IgD-negative memory B cell (primary cell): Measurements from ENCODE around the gene PSMC2. TPM values are rescaled to one million over a fixed set of nuclear protein-coding genes. Genes with fewer than 3 reads are reported as not detected.

Source experiments
- H3K27ac Mint-ChIP-seq, 3 donors: one replicate each; pipeline ENCODE4 v1.8.0; 2020 to 2022; ENCODE audit warnings: mild to moderate bottlenecking in 3 of 3, mixed read lengths in 3 of 3, moderate library complexity in 1 of 3
- H3K27me3 Mint-ChIP-seq: one replicate; pipeline ENCODE4 v1.8.0; 2021; ENCODE audit warnings: mixed read lengths
- H3K36me3 Mint-ChIP-seq: one replicate; pipeline ENCODE4 v1.8.0; 2020; ENCODE audit warnings: mild to moderate bottlenecking, mixed read lengths
- H3K4me1 Mint-ChIP-seq, 3 donors: one replicate each; pipeline ENCODE4 v1.8.0; 2020 to 2022; ENCODE audit warnings: mixed read lengths in 3 of 3, mild to moderate bottlenecking in 1 of 3
- H3K4me3 Mint-ChIP-seq, 4 donors: one replicate each; pipeline ENCODE4 v1.8.0; 2020 to 2022; ENCODE audit warnings: mild to moderate bottlenecking in 4 of 4, mixed read lengths in 4 of 4, moderate library complexity in 3 of 4
- H3K9me3 Mint-ChIP-seq, 3 donors: one replicate each; pipeline ENCODE4 v1.8.0; 2020 to 2021; ENCODE audit warnings: mixed read lengths in 3 of 3, mild to moderate bottlenecking in 1 of 3
- polyA plus RNA-seq: library from polyadenylated mRNA; unstranded; fragments of 300-500 nt; fragmentation: Illumina TruSeq; gene quantifications from one replicate; pipeline ENCODE4 v1.2.3, GENCODE V29; 2021

PSMC2 gene
- polyA plus RNA-seq = 89.1 TPM

DNA sequence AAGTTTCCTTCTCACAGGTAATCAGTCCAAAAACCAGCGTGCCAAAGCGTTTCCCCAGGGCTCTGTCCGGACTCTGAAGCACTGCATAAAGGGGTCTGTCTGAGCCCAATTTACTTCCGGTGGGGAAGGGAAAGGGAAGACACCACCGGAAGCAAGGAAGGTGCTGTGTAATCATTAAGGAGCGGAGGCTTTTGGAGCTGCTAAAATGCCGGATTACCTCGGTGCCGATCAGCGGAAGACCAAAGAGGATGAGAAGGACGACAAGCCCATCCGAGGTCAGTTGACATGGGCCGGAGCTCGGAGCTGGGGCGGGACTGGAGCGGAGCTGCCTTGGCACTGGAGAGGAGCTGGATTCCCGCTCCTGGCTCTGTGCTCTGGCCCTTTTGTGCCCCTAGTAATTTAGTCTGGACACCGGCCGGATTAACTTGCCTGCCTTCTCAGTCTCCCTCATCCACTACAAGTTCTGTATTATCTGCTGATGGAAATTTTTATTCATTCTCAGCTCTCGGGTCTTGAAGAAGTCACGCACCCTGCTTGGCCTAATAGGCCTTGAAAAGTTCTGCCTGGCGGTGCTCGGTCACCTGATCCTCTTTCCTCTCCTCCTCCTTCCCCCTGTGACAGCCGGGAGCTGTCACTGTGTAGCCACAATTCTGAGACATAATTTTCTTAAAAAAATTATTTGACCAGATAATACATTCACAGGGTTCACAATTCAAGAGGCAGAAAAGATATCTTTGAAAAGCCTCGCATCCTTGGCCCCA is at the start of gene PSMC2:
TSS of gene PSMC2 (plus strand) at position 137 of the 761 bp plus-strand sequence. CDS start at position 206, 69 bp downstream.
- H3K27ac Mint-ChIP-seq = peak within 1 kb of the TSS; percentile 61 to 99 (median 96)
- H3K36me3 Mint-ChIP-seq = no peaks in the 10 kb centered on the region
- H3K27me3 Mint-ChIP-seq = peaks cover 1% of the 10 kb centered on the region
- H3K9me3 Mint-ChIP-seq = no peaks in the 10 kb centered on the region
- peak within 1 kb of the TSS; percentile 89 to 100 (median 98) for H3K4me3 Mint-ChIP-seq
- peaks cover 46 to 53% (median 47%) of the 10 kb centered on the region in 3 donors for H3K4me1 Mint-ChIP-seq

DNA sequence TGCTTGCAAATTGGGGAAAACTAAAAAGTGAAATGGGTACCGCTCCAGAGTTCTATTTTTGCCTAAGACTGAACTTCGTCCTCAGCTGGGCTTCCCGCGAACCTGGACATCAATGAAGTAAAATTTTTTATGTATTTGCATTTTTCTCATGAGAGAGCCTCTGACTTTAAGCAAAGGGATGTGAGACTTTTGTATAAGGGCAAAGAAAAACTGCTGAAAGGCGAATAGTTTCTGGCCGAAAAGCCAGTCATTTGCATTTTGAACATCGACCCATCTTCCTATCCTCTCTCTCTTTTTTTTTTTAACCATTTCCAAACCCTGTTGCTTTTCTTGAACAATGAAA is 49.6 kb upstream of the PSMC2 start:
- Mint-ChIP-seq H3K9me3 (no peaks in the 10 kb centered on the region), H3K36me3 (no peaks in the 10 kb centered on the region), H3K4me1 (peaks cover 19 to 25% (median 21%) of the 10 kb centered on the region in 3 donors), H3K27me3 (no peaks in the 10 kb centered on the region), H3K27ac (peak overlapping the region; percentile 73 to 92 (median 81)), H3K4me3 (peak overlapping the region; percentile 87 to 96 (median 91))

- Mint-ChIP-seq H3K9me3 (no peaks in the 10 kb centered on the region), H3K36me3 (no peaks in the 10 kb centered on the region), H3K4me3 (no peak overlapping the region), H3K27me3 (no peaks in the 10 kb centered on the region), H3K4me1 (peaks cover 21 to 25% (median 22%) of the 10 kb centered on the region in 3 donors), H3K27ac (no peak overlapping the region)
These were observed 47.8 kb upstream of the PSMC2 start for GRCh38 chr7:103299660-103300059.

DNA sequence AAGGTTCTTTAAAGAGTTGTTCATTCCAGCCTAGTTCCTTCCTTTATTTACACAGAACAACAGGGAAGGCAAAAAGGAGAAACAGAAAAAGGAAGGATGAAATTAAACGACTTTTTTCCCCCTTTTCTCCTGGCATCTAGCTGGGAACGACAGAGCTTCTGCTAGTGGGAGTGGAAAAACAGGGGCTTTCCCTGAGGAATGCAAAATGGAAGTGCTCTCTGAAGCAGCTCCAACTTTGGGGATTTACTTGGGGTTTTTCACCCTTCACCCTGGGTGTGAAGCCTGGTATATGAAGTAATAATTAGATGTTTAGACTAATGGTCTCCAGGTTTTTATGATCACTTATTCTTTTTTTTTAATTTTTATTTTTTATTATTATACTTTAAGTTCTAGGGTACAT is 46.0 kb upstream of the PSMC2 start:
- Mint-ChIP-seq H3K4me3 (peak overlapping the region in 1 of 4 donors; percentile 65), H3K27me3 (no peaks in the 10 kb centered on the region), H3K4me1 (peaks cover 14 to 25% (median 16%) of the 10 kb centered on the region in 3 donors), H3K9me3 (no peaks in the 10 kb centered on the region), H3K36me3 (no peaks in the 10 kb centered on the region), H3K27ac (no peak overlapping the region)

DNA sequence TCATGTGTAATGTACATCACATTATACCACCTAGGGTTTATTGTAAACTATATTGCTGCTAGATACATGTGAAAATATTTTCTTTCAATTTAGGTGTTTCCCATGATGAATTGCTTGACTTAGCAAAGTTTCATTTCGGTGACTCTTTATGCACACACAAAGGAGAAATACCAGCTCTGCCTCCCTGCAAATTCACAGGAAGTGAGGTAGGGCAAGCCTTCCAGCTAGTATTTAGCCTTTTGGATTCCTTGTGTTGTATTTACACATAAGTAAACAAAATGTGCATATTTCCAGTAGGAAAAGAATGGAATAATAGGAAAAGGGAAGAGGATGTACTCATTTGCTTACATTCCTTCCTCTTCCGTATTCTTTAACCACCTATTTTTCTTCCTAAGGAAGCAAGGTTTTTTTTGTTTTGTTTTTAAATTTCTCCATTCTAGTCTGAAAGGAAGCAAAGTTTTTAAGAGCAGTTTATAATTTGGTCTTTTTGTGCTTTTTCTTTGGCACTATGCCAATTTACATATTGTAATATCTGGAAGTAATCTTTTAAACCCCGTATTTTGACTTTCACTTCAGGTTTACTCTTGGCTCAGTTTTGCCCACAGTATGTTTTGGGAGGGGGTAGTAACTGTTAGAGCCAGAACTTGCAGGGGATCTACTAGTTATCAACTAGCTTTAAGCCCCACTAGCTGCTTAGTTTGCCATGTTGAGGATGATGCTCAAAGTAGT is 39.8 kb upstream of the PSMC2 start:
- Mint-ChIP-seq H3K4me3 (no peak overlapping the region), H3K9me3 (no peaks in the 10 kb centered on the region), H3K27ac (peak overlapping the region in 1 of 3 donors; percentile 10), H3K4me1 (peaks cover 0 to 7% (median 7%) of the 10 kb centered on the region in 3 donors), H3K27me3 (no peaks in the 10 kb centered on the region), H3K36me3 (no peaks in the 10 kb centered on the region)

DNA sequence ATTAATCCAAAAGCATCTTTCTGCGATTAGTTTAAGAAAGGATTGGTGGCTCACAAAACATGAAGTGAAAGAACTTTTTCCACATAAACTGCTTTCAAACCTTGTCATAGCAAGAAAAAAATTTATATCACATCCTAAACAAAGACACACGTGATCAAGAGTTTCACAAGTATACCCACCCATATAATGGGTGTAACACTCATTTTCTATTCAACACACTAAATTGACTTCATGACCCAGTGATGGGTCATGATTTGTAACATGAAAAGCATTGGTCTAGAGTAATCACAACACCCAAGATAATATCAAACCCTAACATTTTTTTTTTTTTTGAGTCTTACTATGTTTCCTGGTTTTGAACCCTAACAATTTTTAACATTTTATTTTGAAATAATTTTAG is 32.6 kb upstream of the PSMC2 start:
- peaks cover 3 to 6% (median 4%) of the 10 kb centered on the region in 3 donors for H3K4me1 Mint-ChIP-seq
- peaks cover 5% of the 10 kb centered on the region for H3K36me3 Mint-ChIP-seq
- no peak overlapping the region for H3K4me3 Mint-ChIP-seq
- H3K9me3 Mint-ChIP-seq = no peaks in the 10 kb centered on the region
- peak overlapping the region in 1 of 3 donors; percentile 64 for H3K27ac Mint-ChIP-seq
- no peaks in the 10 kb centered on the region for H3K27me3 Mint-ChIP-seq

DNA sequence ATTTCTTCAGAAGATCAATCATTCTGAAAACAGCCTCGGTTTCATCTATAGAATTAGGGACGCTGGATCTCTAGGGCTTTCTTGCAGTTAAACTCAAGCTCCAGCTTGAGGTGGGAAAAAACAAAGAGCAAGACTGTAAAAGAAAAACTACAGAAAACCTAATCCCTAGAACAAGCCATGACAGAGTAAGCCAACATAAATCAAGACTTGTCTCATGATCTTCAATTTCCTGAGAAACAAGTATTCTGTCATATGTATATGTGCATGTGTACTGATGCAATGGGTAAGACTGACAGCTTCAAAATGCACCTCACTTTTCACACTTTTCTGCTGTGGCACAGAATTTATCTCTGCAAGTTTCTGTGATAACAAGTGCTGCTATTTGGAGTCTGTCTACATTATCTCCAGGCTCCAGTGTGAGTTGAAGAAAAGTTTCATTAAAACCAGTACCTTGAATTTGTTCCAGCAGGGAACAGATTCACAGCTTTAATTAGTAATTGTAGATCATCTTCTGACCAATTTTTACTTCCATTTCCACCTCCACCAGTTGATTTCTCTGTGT is 31.0 kb upstream of the PSMC2 start:
- Mint-ChIP-seq H3K27ac (peak overlapping the region in 2 of 3 donors; percentile 43 to 76), H3K27me3 (no peaks in the 10 kb centered on the region), H3K9me3 (no peaks in the 10 kb centered on the region), H3K36me3 (peaks cover 5% of the 10 kb centered on the region), H3K4me3 (no peak overlapping the region), H3K4me1 (peaks cover 3 to 6% (median 4%) of the 10 kb centered on the region in 3 donors)

- Mint-ChIP-seq H3K27ac (peak overlapping the region in 1 of 3 donors; percentile 21), H3K9me3 (no peaks in the 10 kb centered on the region), H3K36me3 (peaks cover 5% of the 10 kb centered on the region), H3K4me3 (no peak overlapping the region), H3K27me3 (no peaks in the 10 kb centered on the region), H3K4me1 (peaks cover 3 to 6% (median 4%) of the 10 kb centered on the region in 3 donors)
These were observed 30.4 kb upstream of the PSMC2 start for GRCh38 chr7:103317009-103317408.

- Mint-ChIP-seq H3K36me3 (no peaks in the 10 kb centered on the region), H3K4me1 (peaks cover 0 to 3% (median 0%) of the 10 kb centered on the region in 3 donors), H3K9me3 (no peaks in the 10 kb centered on the region), H3K4me3 (no peak overlapping the region), H3K27ac (no peak overlapping the region), H3K27me3 (no peaks in the 10 kb centered on the region)
These were observed 21.7 kb upstream of the PSMC2 start for GRCh38 chr7:103325744-103326143.

DNA sequence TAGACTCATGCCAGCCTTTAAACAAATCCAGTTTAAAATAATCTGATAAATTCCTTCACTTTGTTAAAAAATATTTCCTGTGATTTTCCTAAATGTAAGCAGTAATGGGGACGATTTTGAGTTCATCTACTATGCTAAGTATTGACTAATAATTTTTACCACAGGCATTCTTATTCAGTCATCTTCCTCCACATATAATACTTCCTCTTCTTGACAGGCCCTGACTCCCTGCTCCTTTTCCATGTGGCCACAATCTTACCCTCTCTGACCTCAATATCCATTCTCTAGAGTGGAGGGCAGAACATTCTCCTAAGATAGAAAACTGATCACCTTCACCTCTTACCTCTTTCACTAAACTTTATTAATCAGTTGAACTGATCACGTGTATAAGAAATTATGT is 10.7 kb upstream of the PSMC2 start:
- no peaks in the 10 kb centered on the region for H3K9me3 Mint-ChIP-seq
- H3K4me1 Mint-ChIP-seq = peaks cover 4 to 17% (median 14%) of the 10 kb centered on the region in 3 donors
- H3K27me3 Mint-ChIP-seq = no peaks in the 10 kb centered on the region
- no peak overlapping the region for H3K27ac Mint-ChIP-seq
- peaks cover 8% of the 10 kb centered on the region for H3K36me3 Mint-ChIP-seq
- H3K4me3 Mint-ChIP-seq = no peak overlapping the region

DNA sequence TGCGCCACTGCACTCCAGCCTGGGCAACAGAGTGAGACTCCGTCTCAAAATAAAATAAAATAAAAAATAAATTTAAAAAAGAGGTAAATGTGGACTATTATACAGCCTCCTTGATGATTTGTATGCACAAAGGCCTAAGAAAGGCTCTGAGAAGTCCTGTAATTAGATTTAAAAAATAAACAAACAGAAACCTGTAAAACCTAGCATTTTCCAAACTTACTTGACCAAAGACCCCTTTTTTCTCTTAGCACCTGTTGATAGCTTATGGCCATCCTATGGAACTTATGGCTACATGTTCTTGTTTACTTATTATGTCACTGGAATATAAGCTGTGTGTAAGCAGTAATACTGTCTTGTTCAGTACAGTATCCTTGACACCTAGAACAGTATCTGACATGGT is 8.6 kb upstream of the PSMC2 start:
- no peak overlapping the region for H3K4me3 Mint-ChIP-seq
- no peaks in the 10 kb centered on the region for H3K27me3 Mint-ChIP-seq
- H3K4me1 Mint-ChIP-seq = peaks cover 12 to 23% (median 20%) of the 10 kb centered on the region in 3 donors
- no peaks in the 10 kb centered on the region for H3K9me3 Mint-ChIP-seq
- H3K36me3 Mint-ChIP-seq = peaks cover 8% of the 10 kb centered on the region
- H3K27ac Mint-ChIP-seq = no peak overlapping the region

DNA sequence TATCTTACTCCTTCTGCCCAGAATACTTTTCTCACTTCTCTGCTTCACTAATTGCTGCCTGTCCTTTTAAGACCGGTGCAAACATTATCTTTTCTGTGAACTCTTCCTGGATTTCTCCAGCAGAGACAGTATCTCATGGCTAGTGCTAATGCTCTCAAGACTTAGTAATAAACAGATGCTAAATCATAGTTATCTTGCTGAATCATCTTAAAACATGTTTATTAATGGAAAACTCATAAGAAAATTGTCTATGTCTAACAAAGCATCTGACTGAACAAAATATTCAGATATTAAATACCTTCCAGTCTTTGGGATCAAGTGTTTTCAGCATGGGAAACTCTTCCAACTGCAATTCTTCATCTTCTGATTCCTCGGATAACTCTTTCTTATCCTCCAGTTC is 6.0 kb upstream of the PSMC2 start:
- Mint-ChIP-seq H3K27me3 (no peaks in the 10 kb centered on the region), H3K9me3 (no peaks in the 10 kb centered on the region), H3K4me3 (peak overlapping the region in 2 of 4 donors; percentile 47 to 75), H3K36me3 (peaks cover 8% of the 10 kb centered on the region), H3K27ac (peak overlapping the region in 1 of 3 donors; percentile 21), H3K4me1 (peaks cover 23 to 31% (median 28%) of the 10 kb centered on the region in 3 donors)

DNA sequence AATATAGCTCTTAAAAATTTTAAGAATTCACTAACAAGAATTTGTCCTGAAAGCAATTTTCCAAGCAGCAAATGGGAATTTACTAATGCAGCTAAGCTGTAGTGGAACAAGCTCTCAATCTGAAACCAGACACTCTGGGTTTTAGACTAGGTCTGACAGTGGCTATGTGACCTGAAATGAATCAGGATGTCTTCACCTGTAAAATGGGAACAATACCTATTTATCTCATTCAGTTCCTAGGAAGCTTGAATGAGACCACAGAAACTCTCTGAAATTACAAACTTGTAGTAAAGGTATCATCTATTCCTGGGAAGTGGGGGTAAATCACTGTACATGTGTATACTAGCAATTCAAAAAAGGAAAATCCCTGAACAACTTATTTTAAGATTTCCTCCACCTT is 4.1 kb upstream of the PSMC2 start:
- Mint-ChIP-seq H3K27me3 (no peaks in the 10 kb centered on the region), H3K36me3 (peaks cover 8% of the 10 kb centered on the region), H3K9me3 (no peaks in the 10 kb centered on the region), H3K27ac (peak overlapping the region; percentile 74 to 97 (median 96)), H3K4me1 (peaks cover 31 to 42% (median 31%) of the 10 kb centered on the region in 3 donors), H3K4me3 (peak overlapping the region in 3 of 4 donors; percentile 89 to 100 (median 99))

DNA sequence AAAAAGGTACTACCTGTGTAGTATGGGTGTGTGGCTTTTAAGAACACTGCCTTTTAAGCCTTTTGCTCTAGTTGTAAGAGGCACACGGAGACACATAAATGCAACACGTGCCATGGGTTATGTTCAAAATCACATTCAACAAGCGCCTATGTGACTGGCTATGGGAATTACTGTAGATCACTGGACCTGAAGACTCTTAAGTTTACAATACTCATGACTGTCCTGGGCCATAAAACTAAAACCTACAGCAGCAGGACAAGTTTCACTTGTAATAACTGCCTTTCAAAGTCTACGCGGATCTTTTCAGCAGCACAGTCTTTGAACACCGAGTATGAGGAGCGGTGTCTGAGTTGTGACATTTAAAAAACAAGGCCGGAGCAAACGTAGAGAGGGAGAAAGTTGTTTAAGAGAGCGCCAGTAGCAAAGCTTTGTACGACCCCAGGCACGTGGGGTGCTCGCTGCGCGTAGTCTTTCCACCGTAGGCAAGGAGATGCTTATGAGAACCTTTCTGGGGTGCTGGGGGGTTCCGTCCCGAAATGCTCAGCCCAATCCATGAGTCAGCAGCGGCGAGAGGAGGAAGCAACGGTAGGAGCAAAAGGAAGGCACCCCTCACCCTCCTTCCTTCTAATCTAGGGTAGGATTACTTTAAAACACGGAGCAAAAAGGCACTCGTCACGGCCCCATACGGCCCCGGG is 3.5 kb upstream of the PSMC2 start:
- H3K4me3 Mint-ChIP-seq = peak overlapping the region; percentile 89 to 100 (median 99)
- no peaks in the 10 kb centered on the region for H3K9me3 Mint-ChIP-seq
- H3K27me3 Mint-ChIP-seq = peaks cover under 1% of the 10 kb centered on the region
- peaks cover 33 to 46% (median 34%) of the 10 kb centered on the region in 3 donors for H3K4me1 Mint-ChIP-seq
- peak overlapping the region; percentile 74 to 97 (median 96) for H3K27ac Mint-ChIP-seq
- H3K36me3 Mint-ChIP-seq = peaks cover 7% of the 10 kb centered on the region
